Subcutaneous abdominal adipose tissue (tissue), 5 donors: ENCODE measurements around the gene CLMP.

Experiments used
- H3K27ac ChIP-seq: one replicate; pipeline ENCODE4 v1.7.0; 2013; ENCODE audit warnings: low read depth, mild to moderate bottlenecking, inconsistent platforms, low read length, moderate library complexity
- H3K27me3 ChIP-seq, 5 donors: one replicate each; pipeline ENCODE4 v1.7.0; 2013; ENCODE audit warnings: low read length in 5 of 5, inconsistent platforms in 1 of 5; ENCODE audit not compliant: control insufficient read depth in 5 of 5, insufficient read depth in 4 of 5
- H3K36me3 ChIP-seq, 5 donors: one replicate each; pipeline ENCODE4 v1.7.0; 2013; ENCODE audit warnings: low read length in 5 of 5; ENCODE audit not compliant: control insufficient read depth in 5 of 5, insufficient read depth in 5 of 5
- H3K4me1 ChIP-seq, 5 donors: one replicate each; pipeline ENCODE4 v1.7.0; 2013; ENCODE audit warnings: low read length in 5 of 5, mild to moderate bottlenecking in 3 of 5, moderate library complexity in 1 of 5; ENCODE audit not compliant: control insufficient read depth in 5 of 5, insufficient read depth in 5 of 5
- H3K4me3 ChIP-seq, 5 donors: one replicate each; pipeline ENCODE4 v1.7.0; 2013; ENCODE audit warnings: low read length in 5 of 5, low read depth in 1 of 5
- H3K9ac ChIP-seq, 5 donors: one replicate each; pipeline ENCODE4 v1.7.0; 2013; ENCODE audit warnings: low read length in 5 of 5, mild to moderate bottlenecking in 4 of 5, moderate library complexity in 3 of 5
- H3K9me3 ChIP-seq, 5 donors: one replicate each; pipeline ENCODE4 v1.7.0; 2013; ENCODE audit warnings: low read length in 5 of 5; ENCODE audit not compliant: control insufficient read depth in 5 of 5
- donor health status: healthy.
- donor health status: healthy.
- donor health status: healthy.
- donor health status: healthy.
- donor health status: healthy.

CLMP gene

GRCh38 chr11:123219066-123219690, 24.1 kb upstream of the CLMP start:
- no peaks in the 10 kb centered on the region for H3K36me3 ChIP-seq
- H3K27me3 ChIP-seq = no peaks in the 10 kb centered on the region
- no peak overlapping the region for H3K4me3 ChIP-seq
- peak overlapping the region; percentile 2 for H3K27ac ChIP-seq
- H3K4me1 ChIP-seq = peaks cover 0 to 25% (median 7%) of the 10 kb centered on the region in 5 donors
- H3K9me3 ChIP-seq = peaks cover 0 to 10% (median 7%) of the 10 kb centered on the region in 5 donors
- peak overlapping the region in 1 of 5 donors; percentile 46 for H3K9ac ChIP-seq

GRCh38 chr11:123218451-123218850, 23.4 kb upstream of the CLMP start:
- H3K4me3 ChIP-seq = no peak overlapping the region
- no peaks in the 10 kb centered on the region for H3K36me3 ChIP-seq
- peaks cover 0 to 10% (median 7%) of the 10 kb centered on the region in 5 donors for H3K9me3 ChIP-seq
- H3K27ac ChIP-seq = peak overlapping the region; percentile 47
- peaks cover 0 to 25% (median 7%) of the 10 kb centered on the region in 5 donors for H3K4me1 ChIP-seq
- no peaks in the 10 kb centered on the region for H3K27me3 ChIP-seq
- no peak overlapping the region for H3K9ac ChIP-seq

- peaks cover 0 to 25% (median 7%) of the 10 kb centered on the region in 5 donors for H3K4me1 ChIP-seq
- H3K27me3 ChIP-seq = no peaks in the 10 kb centered on the region
- no peaks in the 10 kb centered on the region for H3K36me3 ChIP-seq
- H3K9ac ChIP-seq = peak overlapping the region in 1 of 5 donors; percentile 23
- H3K27ac ChIP-seq = peak overlapping the region; percentile 47
- H3K9me3 ChIP-seq = peaks cover 0 to 10% (median 7%) of the 10 kb centered on the region in 5 donors
- H3K4me3 ChIP-seq = no peak overlapping the region
Observed at GRCh38 chr11:123217897-123218296, 22.8 kb upstream of the CLMP start.

- H3K27me3 ChIP-seq = peaks cover 0 to 2% (median 0%) of the 10 kb centered on the region in 5 donors
- H3K27ac ChIP-seq = no peak overlapping the region
- H3K4me3 ChIP-seq = no peak overlapping the region
- H3K9ac ChIP-seq = no peak overlapping the region
- no peaks in the 10 kb centered on the region for H3K36me3 ChIP-seq
- H3K9me3 ChIP-seq = no peaks in the 10 kb centered on the region
- H3K4me1 ChIP-seq = peaks cover 0 to 25% (median 7%) of the 10 kb centered on the region in 5 donors
Observed at GRCh38 chr11:123216249-123216648, 21.2 kb upstream of the CLMP start.

DNA sequence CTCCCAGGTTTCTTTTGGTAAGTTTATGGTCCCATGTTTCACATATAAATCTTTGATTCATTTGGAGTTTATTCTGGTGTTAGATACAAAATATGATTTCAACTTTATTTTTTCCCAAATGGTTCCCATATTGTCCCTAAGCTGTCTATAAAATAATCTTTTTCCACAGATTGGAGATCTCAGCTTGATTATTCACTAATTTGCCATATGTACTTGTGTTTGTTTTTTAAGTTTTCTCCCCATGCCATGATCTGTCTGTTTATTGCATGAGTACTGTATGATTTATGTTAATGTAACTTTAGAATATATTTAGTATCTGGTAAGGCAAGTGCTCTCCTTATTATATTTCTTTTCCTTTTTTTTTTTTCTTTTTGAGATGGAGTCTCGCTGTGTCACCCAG, 19.9 kb upstream of the CLMP start:
- Histone ChIP-seq H3K4me3 (no peak overlapping the region), H3K4me1 (peaks cover 0 to 24% (median 7%) of the 10 kb centered on the region in 5 donors), H3K36me3 (no peaks in the 10 kb centered on the region), H3K27me3 (peaks cover 0 to 2% (median 0%) of the 10 kb centered on the region in 5 donors), H3K9me3 (no peaks in the 10 kb centered on the region), H3K27ac (no peak overlapping the region), H3K9ac (no peak overlapping the region)

- Histone ChIP-seq H3K4me1 (peaks cover 0 to 22% (median 6%) of the 10 kb centered on the region in 5 donors), H3K27me3 (peaks cover 0 to 2% (median 0%) of the 10 kb centered on the region in 5 donors), H3K9ac (no peak overlapping the region), H3K36me3 (no peaks in the 10 kb centered on the region), H3K4me3 (no peak overlapping the region), H3K27ac (no peak overlapping the region), H3K9me3 (no peaks in the 10 kb centered on the region)
Observed at GRCh38 chr11:123214396-123214795, 19.3 kb upstream of the CLMP start.

DNA sequence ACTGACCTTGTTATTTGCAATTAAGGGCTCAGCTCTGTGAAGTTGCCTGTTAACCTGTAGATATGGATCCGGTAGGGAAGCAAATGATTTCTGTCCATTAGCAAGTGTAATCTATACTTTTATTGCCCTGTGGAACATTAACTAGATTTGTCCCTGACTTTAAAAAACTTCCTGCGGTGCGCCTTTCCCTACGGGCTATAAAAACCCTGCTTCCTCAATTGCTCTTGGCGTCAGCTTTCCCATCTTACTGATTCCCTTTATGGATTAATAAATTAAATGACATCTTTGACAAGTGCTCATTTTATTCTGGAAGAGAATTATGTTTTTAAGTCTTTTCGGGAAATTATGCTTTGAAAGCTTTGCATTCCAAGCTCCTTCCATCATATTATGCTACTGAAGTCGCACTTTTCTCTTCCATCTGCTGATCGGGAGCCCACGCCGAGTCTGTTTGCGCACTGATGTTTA, 18.3 kb upstream of the CLMP start:
- peaks cover 0 to 2% (median 0%) of the 10 kb centered on the region in 5 donors for H3K27me3 ChIP-seq
- no peaks in the 10 kb centered on the region for H3K9me3 ChIP-seq
- no peak overlapping the region for H3K9ac ChIP-seq
- no peak overlapping the region for H3K27ac ChIP-seq
- H3K4me1 ChIP-seq = peaks cover 0 to 12% (median 0%) of the 10 kb centered on the region in 5 donors
- no peaks in the 10 kb centered on the region for H3K36me3 ChIP-seq
- H3K4me3 ChIP-seq = no peak overlapping the region

DNA sequence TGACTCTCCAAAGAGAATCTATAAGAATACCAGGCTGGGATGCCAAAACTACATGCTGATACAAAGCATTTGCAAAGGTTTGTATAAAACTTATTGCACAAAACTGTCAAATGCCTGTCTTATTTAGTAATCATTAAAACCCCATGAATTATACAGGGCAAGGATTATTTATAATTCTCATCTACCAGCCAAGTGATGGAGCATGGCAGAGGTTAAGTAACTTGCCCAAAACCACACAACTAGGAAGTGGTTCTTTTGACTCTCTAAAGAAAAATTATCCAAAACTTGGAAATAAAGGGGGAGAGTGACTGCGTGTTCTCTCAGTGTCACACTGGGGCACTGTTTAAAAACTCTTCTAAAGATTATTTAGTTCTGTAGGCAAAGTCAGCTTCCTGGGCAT, 17.4 kb upstream of the CLMP start:
- Histone ChIP-seq H3K9ac (no peak overlapping the region), H3K27ac (no peak overlapping the region), H3K27me3 (peaks cover 0 to 2% (median 0%) of the 10 kb centered on the region in 5 donors), H3K4me1 (peaks cover 0 to 6% (median 0%) of the 10 kb centered on the region in 5 donors), H3K9me3 (no peaks in the 10 kb centered on the region), H3K36me3 (no peaks in the 10 kb centered on the region), H3K4me3 (no peak overlapping the region)

GRCh38 chr11:123211981-123212380, 16.9 kb upstream of the CLMP start:
- Histone ChIP-seq H3K27ac (no peak overlapping the region), H3K9me3 (no peaks in the 10 kb centered on the region), H3K4me3 (no peak overlapping the region), H3K4me1 (peaks cover 0 to 7% (median 2%) of the 10 kb centered on the region in 5 donors), H3K36me3 (no peaks in the 10 kb centered on the region), H3K27me3 (peaks cover 0 to 2% (median 0%) of the 10 kb centered on the region in 5 donors), H3K9ac (no peak overlapping the region)

DNA sequence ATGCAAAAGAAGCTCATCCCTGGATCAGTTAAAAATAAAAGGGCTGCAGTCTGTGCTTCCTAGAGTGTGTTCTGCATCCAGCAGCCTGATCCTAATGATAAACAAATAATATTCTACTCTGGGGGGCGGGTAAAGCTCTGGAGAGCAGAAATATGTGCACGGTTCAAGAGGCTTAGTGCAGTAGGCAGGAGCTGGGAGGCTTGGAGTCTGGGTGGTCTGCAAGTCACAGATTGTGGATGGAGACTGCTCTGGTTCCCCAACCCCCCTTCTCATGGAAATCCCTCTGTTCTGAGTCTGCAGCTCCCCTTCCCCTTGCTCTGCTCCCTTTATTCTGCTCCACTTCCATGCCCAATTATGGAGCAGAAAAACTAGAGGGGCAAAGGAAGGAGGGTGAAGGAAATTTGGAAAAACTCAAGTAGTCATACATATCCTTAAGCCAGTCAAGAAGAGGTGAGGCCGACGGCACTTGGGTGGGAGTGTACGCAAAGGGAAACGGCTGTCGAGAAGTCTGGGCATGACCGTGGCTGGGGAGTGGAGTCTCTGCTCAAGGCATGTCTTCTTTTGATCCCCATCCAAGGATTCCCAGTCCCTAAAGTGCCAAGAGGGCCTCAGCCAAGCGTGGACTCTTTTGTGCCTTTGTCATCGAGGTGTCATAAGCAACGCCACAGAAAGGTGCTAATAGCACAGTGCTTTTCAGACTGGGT, 16.3 kb upstream of the CLMP start:
- peaks cover 0 to 2% (median 0%) of the 10 kb centered on the region in 5 donors for H3K27me3 ChIP-seq
- H3K4me3 ChIP-seq = no peak overlapping the region
- peaks cover 0 to 10% (median 2%) of the 10 kb centered on the region in 5 donors for H3K4me1 ChIP-seq
- no peak overlapping the region for H3K27ac ChIP-seq
- H3K9me3 ChIP-seq = no peaks in the 10 kb centered on the region
- H3K36me3 ChIP-seq = no peaks in the 10 kb centered on the region
- peak overlapping the region in 1 of 5 donors; percentile 8 for H3K9ac ChIP-seq
